ENCODE data around the gene CFAP77.
A peak's percentile ranks its signal among the peaks of the same experiment; 100 is the strongest.

The CFAP77 gene

DNA sequence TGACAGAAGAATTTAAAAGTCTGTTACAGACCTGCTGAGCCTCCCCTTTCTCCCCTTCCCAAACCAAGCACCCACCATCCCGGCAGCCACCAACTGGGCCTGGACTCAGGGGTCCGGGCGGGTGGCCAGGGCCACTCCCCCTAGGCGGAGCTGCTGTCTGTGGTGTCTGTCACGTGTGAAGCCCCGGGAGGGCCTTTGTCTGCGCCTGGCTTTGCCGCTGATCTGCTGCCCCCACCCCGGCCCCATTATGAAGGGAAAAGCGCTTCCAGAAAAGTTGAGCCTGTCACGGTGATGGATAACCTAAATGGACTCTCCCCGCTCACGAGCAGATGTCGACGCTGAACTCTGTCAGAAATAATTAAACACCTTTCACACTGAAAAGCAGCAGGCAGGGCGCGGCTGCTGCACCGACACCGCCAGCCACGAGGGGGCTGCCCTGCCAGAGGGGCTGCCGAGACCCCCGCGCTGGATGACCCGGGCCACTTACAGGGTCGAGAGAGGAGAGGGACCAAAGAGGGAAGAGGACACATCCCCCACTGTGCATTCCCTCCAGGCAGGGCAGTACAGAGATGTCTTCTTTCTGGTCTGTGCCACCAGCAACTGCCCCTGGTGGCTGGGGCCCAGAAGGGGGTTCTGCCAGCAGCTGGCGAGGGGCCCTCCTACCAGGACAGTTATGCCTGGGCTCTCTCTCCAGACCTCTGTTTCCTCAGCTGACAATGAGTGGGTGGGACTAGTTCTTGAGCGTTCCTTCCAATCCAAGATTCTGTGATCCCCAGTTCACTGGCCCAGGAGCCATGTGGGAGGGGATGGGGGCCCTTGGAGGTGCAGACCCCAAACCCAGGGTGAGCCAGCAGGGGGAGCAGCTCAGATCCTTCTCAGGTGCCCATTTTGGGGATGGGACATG lies 136.4 kb downstream of the CFAP77 start:
- Histone ChIP-seq H3K9ac (ENCODE audit: low read depth, low read length) (no peak overlapping the region), H3K27me3 (ENCODE audit: control insufficient read depth, insufficient read depth, low read length) (no peaks in the 10 kb centered on the region), H3K4me3 (ENCODE audit: low read depth, low read length) (peak overlapping the region; percentile 48), H3K4me1 (ENCODE audit: control insufficient read depth, insufficient read depth, low read length) (peaks cover 6% of the 10 kb centered on the region), H3K9me3 (ENCODE audit: control insufficient read depth, insufficient read depth, low read length) (no peaks in the 10 kb centered on the region), H3K36me3 (ENCODE audit: control insufficient read depth, insufficient read depth, low read length) (no peaks in the 10 kb centered on the region)

DNA sequence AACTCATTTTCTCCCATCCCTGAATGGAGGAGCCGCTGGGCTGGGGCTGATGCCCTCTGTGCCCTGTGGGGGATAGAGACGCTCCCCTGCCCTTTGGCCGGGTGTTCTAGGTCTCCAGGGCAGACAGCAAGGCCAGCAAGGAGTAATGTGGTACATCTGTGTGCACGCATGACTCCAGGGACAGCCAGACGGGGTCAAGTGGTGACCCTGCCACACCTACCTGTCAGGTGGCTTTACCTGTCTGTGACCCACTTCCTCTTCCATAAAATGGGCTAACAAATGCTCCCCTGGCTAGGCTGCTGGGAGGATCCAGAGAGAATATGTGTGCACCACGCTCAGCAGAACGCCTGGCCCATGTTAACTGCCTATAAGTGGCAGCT lies 137.0 kb downstream of the CFAP77 start:
- Histone ChIP-seq H3K9me3 (ENCODE audit: control insufficient read depth, insufficient read depth, low read length) (no peaks in the 10 kb centered on the region), H3K36me3 (ENCODE audit: control insufficient read depth, insufficient read depth, low read length) (no peaks in the 10 kb centered on the region), H3K4me3 (ENCODE audit: low read depth, low read length) (no peak overlapping the region), H3K4me1 (ENCODE audit: control insufficient read depth, insufficient read depth, low read length) (peaks cover 6% of the 10 kb centered on the region), H3K9ac (ENCODE audit: low read depth, low read length) (no peak overlapping the region), H3K27me3 (ENCODE audit: control insufficient read depth, insufficient read depth, low read length) (no peaks in the 10 kb centered on the region)

DNA sequence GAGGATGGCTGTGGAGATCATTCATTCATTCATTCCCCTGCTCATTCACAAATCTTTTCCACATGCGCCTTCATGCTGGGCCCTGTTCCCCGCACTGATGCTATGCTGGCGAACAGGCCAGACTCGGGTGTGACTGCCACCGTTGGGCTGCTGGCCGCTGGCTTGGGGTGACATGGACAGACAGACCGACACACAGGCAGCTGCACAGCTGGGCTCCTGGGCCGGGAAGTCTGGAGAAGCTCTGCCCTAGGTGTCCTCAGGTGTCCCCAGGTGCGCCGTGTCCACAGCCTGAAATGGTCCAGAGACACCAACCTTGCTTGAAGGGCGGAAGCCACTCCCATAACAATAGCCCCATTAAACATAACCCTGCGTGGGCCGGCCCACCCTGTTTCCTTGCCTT lies 137.4 kb downstream of the CFAP77 start:
- Histone ChIP-seq H3K9me3 (ENCODE audit: control insufficient read depth, insufficient read depth, low read length) (no peaks in the 10 kb centered on the region), H3K27me3 (ENCODE audit: control insufficient read depth, insufficient read depth, low read length) (no peaks in the 10 kb centered on the region), H3K4me3 (ENCODE audit: low read depth, low read length) (no peak overlapping the region), H3K4me1 (ENCODE audit: control insufficient read depth, insufficient read depth, low read length) (peaks cover 6% of the 10 kb centered on the region), H3K9ac (ENCODE audit: low read depth, low read length) (no peak overlapping the region), H3K36me3 (ENCODE audit: control insufficient read depth, insufficient read depth, low read length) (no peaks in the 10 kb centered on the region)

- no peaks in the 10 kb centered on the region for H3K36me3 ChIP-seq (ENCODE audit: control insufficient read depth, insufficient read depth, low read length)
- no peaks in the 10 kb centered on the region for H3K27me3 ChIP-seq (ENCODE audit: control insufficient read depth, insufficient read depth, low read length)
- H3K9ac ChIP-seq (ENCODE audit: low read depth, low read length) = no peak overlapping the region
- peaks cover 6% of the 10 kb centered on the region for H3K4me1 ChIP-seq (ENCODE audit: control insufficient read depth, insufficient read depth, low read length)
- no peaks in the 10 kb centered on the region for H3K9me3 ChIP-seq (ENCODE audit: control insufficient read depth, insufficient read depth, low read length)
- no peak overlapping the region for H3K4me3 ChIP-seq (ENCODE audit: low read depth, low read length)
These were observed 138.1 kb downstream of the CFAP77 start for GRCh38 chr9:132547976-132548730.

DNA sequence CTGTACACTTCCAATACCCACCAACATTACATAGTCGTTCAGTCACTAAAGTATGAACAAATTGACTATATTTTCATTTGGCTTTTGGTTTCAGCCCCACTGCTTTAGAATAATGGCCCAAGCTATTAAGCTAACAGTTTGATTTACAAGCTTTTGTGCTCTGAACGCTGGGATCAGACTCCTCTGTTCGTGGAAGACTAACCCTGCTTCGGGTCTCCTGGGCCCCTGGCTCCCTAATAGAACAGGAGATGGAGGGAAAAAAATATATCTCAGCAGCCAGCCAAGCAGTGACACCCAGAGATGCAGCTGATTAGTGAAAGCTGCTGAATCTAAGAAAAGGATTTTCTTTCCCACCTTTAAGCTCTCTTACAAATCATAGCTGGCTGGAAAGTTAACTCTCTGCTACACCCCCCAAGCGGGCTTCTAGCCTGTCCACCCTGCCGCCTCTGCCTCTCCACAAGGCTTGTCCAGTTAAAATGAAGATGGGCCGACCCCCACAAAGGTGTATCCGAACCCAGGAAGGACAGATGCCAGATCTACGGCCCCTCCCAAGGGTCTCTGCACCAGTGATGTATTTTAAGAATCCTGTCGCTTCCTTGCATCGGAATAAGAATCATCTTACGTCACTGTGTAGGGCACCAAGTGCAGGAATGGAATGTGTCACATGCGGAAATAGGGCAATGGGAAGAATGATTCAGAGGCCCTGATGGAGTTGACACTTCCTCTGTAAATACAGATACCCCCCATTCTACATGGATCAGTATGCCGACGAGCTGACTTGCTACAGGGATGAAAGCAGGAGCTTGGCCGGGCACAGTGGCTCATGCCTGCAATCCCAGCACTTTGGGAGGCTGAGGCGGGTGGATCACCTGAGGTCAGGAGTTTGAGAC lies 139.0 kb downstream of the CFAP77 start:
- H3K9ac ChIP-seq (ENCODE audit: low read depth, low read length) = no peak overlapping the region
- H3K4me3 ChIP-seq (ENCODE audit: low read depth, low read length) = no peak overlapping the region
- peaks cover 5% of the 10 kb centered on the region for H3K4me1 ChIP-seq (ENCODE audit: control insufficient read depth, insufficient read depth, low read length)
- H3K36me3 ChIP-seq (ENCODE audit: control insufficient read depth, insufficient read depth, low read length) = no peaks in the 10 kb centered on the region
- no peaks in the 10 kb centered on the region for H3K27me3 ChIP-seq (ENCODE audit: control insufficient read depth, insufficient read depth, low read length)
- H3K9me3 ChIP-seq (ENCODE audit: control insufficient read depth, insufficient read depth, low read length) = no peaks in the 10 kb centered on the region

GRCh38 chr9:132551556-132551955 lies 141.5 kb downstream of the CFAP77 start:
- Histone ChIP-seq H3K36me3 (ENCODE audit: control insufficient read depth, insufficient read depth, low read length) (no peaks in the 10 kb centered on the region), H3K9me3 (ENCODE audit: control insufficient read depth, insufficient read depth, low read length) (no peaks in the 10 kb centered on the region), H3K27me3 (ENCODE audit: control insufficient read depth, insufficient read depth, low read length) (no peaks in the 10 kb centered on the region), H3K4me1 (ENCODE audit: control insufficient read depth, insufficient read depth, low read length) (peaks cover 4% of the 10 kb centered on the region), H3K4me3 (ENCODE audit: low read depth, low read length) (no peak overlapping the region), H3K9ac (ENCODE audit: low read depth, low read length) (no peak overlapping the region)

GRCh38 chr9:132552041-132552440 lies 142.0 kb downstream of the CFAP77 start:
- Histone ChIP-seq H3K9me3 (ENCODE audit: control insufficient read depth, insufficient read depth, low read length) (no peaks in the 10 kb centered on the region), H3K4me1 (ENCODE audit: control insufficient read depth, insufficient read depth, low read length) (no peaks in the 10 kb centered on the region), H3K9ac (ENCODE audit: low read depth, low read length) (no peak overlapping the region), H3K36me3 (ENCODE audit: control insufficient read depth, insufficient read depth, low read length) (no peaks in the 10 kb centered on the region), H3K4me3 (ENCODE audit: low read depth, low read length) (no peak overlapping the region), H3K27me3 (ENCODE audit: control insufficient read depth, insufficient read depth, low read length) (no peaks in the 10 kb centered on the region)

DNA sequence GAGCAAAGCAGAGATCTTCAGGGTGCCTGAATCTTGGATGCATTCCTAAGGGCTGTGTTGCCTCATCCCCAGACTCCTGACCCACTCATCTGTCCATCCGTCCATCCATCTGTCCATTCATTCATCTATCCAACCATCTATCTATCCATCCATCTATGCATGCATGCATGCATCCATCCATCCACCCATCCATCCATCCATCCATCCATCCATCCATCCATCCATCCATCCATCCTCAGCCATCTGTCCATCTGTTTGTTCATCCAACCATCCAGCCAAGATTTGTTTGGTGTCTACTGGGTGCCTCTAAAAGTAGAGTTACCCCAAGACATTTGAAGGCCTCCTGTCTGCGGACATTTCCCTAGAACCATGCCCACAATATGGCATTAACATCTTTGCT lies 144.7 kb downstream of the CFAP77 start:
- Histone ChIP-seq H3K27me3 (ENCODE audit: control insufficient read depth, insufficient read depth, low read length) (no peaks in the 10 kb centered on the region), H3K9ac (ENCODE audit: low read depth, low read length) (no peak overlapping the region), H3K9me3 (ENCODE audit: control insufficient read depth, insufficient read depth, low read length) (no peaks in the 10 kb centered on the region), H3K4me1 (ENCODE audit: control insufficient read depth, insufficient read depth, low read length) (no peaks in the 10 kb centered on the region), H3K36me3 (ENCODE audit: control insufficient read depth, insufficient read depth, low read length) (no peaks in the 10 kb centered on the region), H3K4me3 (ENCODE audit: low read depth, low read length) (no peak overlapping the region)

GRCh38 chr9:132555528-132555927 lies 145.5 kb downstream of the CFAP77 start:
- Histone ChIP-seq H3K9me3 (ENCODE audit: control insufficient read depth, insufficient read depth, low read length) (no peaks in the 10 kb centered on the region), H3K27me3 (ENCODE audit: control insufficient read depth, insufficient read depth, low read length) (no peaks in the 10 kb centered on the region), H3K36me3 (ENCODE audit: control insufficient read depth, insufficient read depth, low read length) (no peaks in the 10 kb centered on the region), H3K4me3 (ENCODE audit: low read depth, low read length) (no peak overlapping the region), H3K4me1 (ENCODE audit: control insufficient read depth, insufficient read depth, low read length) (no peaks in the 10 kb centered on the region), H3K9ac (ENCODE audit: low read depth, low read length) (no peak overlapping the region)

DNA sequence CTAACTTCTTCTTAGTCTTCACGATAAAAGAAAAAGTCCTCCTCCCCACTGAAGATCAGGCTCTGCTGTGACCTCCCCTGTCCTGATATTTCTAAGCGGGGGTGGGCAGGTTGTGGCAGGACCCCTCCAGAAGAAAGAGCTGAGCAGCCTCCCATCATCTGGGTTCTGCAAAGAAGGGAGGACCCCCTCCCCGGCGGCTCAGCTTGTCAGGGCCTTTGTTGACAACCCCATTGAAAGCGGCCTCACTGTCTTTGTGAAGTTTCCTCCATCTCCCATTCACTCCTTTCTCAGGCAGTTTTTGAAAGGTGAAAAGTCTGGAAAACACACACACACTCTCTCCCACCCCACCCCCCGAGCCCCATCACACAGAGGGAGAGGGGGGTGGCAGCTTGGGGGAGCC lies 146.2 kb downstream of the CFAP77 start:
- Histone ChIP-seq H3K27me3 (ENCODE audit: control insufficient read depth, insufficient read depth, low read length) (no peaks in the 10 kb centered on the region), H3K9me3 (ENCODE audit: control insufficient read depth, insufficient read depth, low read length) (no peaks in the 10 kb centered on the region), H3K9ac (ENCODE audit: low read depth, low read length) (no peak overlapping the region)

GRCh38 chr9:132556714-132557113 lies 146.7 kb downstream of the CFAP77 start:
- Histone ChIP-seq H3K4me3 (ENCODE audit: low read depth, low read length) (no peak overlapping the region), H3K9me3 (ENCODE audit: control insufficient read depth, insufficient read depth, low read length) (no peaks in the 10 kb centered on the region), H3K4me1 (ENCODE audit: control insufficient read depth, insufficient read depth, low read length) (no peaks in the 10 kb centered on the region), H3K36me3 (ENCODE audit: control insufficient read depth, insufficient read depth, low read length) (no peaks in the 10 kb centered on the region), H3K27me3 (ENCODE audit: control insufficient read depth, insufficient read depth, low read length) (no peaks in the 10 kb centered on the region), H3K9ac (ENCODE audit: low read depth, low read length) (no peak overlapping the region)

More for the DNA sequence above, 146.2 kb downstream of the CFAP77 start:
- Histone ChIP-seq H3K4me3 (ENCODE audit: low read depth, low read length) (no peak overlapping the region), H3K36me3 (ENCODE audit: control insufficient read depth, insufficient read depth, low read length) (no peaks in the 10 kb centered on the region), H3K4me1 (ENCODE audit: control insufficient read depth, insufficient read depth, low read length) (no peaks in the 10 kb centered on the region)
